HCT116 (cell line): ENCODE results near the gene INTS1. TPM values are rescaled to one million over a fixed set of nuclear protein-coding genes. Genes with fewer than 3 reads are reported as not detected.

Source experiments
- ATAC-seq: fragments of 200-7000 bp; cut with Tn5 transposase; 2 replicates; pipeline ENCODE4 v1.9.1; 2020; ENCODE audit warnings: mild to moderate bottlenecking, moderate library complexity
- BruUV-seq: library from RNA; stranded (reverse); fragments of 400-500 nt; replicated peaks from 2 replicates; lab custom pipeline; 2021; lab: Mats Ljungman, UMichigan
- CTCF ChIA-PET: fragments of 300-600 bp; sonication (Branson Sonifier 250); formaldehyde crosslinking; loops from one replicate; lab custom pipeline; 2021; ENCODE audit warnings: antibody characterized with exemption; lab: Charles Lee
- POLR2A ChIA-PET: fragments of 300-600, 350-600 bp; sonication (Branson Sonifier 250); formaldehyde crosslinking; loops from one replicate; lab custom pipeline; 2021; ENCODE audit warnings: antibody characterized with exemption; lab: Charles Lee
- RAD21 ChIA-PET, 2 experiments: fragments of 300-600 bp; sonication (Branson Sonifier 250); formaldehyde crosslinking; loops; one replicate each; lab custom pipeline; 2023; ENCODE audit warnings: low total read pairs in 2 of 2; ENCODE audit not compliant: uncharacterized antibody in 2 of 2, unreplicated experiment in 2 of 2, low non-redundant PET in 1 of 2; lab: Charles Lee
- DNase-seq: peaks from one replicate; pipeline ENCODE4 v3.0.0-alpha.2; 2010; ENCODE audit warnings: low read depth, low spot score
- H2AFZ ChIP-seq: fragments of 200-600 bp; shearing (Covaris generic), sonication (generic); 2 replicates; pipeline ENCODE4 v1.6.1; 2017; ENCODE audit warnings: low read depth, mixed run types, mixed read lengths, antibody characterized with exemption, low read length; ENCODE audit not compliant: poor library complexity, severe bottlenecking
- H3K27ac ChIP-seq: 2 replicates; pipeline ENCODE4 v1.5.1; 2012; ENCODE audit warnings: low read depth, low read length
- H3K27me3 ChIP-seq: fragments of 200-600 bp; sonication (generic); 2 replicates; pipeline ENCODE4 v1.6.1; 2016; ENCODE audit warnings: mixed run types, low read length, mixed read lengths; ENCODE audit not compliant: insufficient read depth
- H3K36me3 ChIP-seq, 2 experiments: fragments of 200-500 bp in 1 of 2; fragments of 200-600 bp in 1 of 2; sonication (Bioruptor generic) in 1 of 2; sonication (generic) in 1 of 2; 2 replicates each; pipeline versions ENCODE4 v1.5.1 to v1.6.1; 2014 to 2016; ENCODE audit warnings: low read length in 2 of 2, inconsistent platforms in 1 of 2, mixed read lengths in 1 of 2, mixed run types in 1 of 2; ENCODE audit not compliant: insufficient read depth in 2 of 2, control insufficient read depth in 1 of 2
- H3K4me1 ChIP-seq, 2 experiments: fragments of 200-600 bp in 1 of 2; sonication (generic) in 1 of 2; 2 replicates each; pipeline versions ENCODE4 v1.5.1 to v1.6.1; 2012 to 2017; ENCODE audit warnings: low read length in 2 of 2, inconsistent platforms in 1 of 2, mild to moderate bottlenecking in 1 of 2, mixed read lengths in 1 of 2, mixed run types in 1 of 2, moderate library complexity in 1 of 2; ENCODE audit not compliant: insufficient read depth in 2 of 2, control insufficient read depth in 1 of 2
- H3K4me2 ChIP-seq: fragments of 200-600 bp; sonication (generic); 2 replicates; pipeline ENCODE4 v1.6.1; 2017; ENCODE audit warnings: mixed run types, low read length, mixed read lengths
- H3K4me3 ChIP-seq, 2 experiments: fragments of 200-600 bp in 1 of 2; sonication (generic) in 1 of 2; replicated peaks in 1 of 2; 2 replicates each; pipeline ENCODE4 v1.5.1; 2011 to 2016; ENCODE audit warnings: low read length in 2 of 2, control low read depth in 1 of 2, low read depth in 1 of 2, mild to moderate bottlenecking in 1 of 2, mixed read lengths in 1 of 2, mixed run types in 1 of 2
- H3K79me2 ChIP-seq: fragments of 200-600 bp; sonication (generic); 2 replicates; pipeline ENCODE4 v1.6.1; 2017; ENCODE audit warnings: mild to moderate bottlenecking, mixed run types, low read length, moderate library complexity, mixed read lengths; ENCODE audit not compliant: insufficient read depth
- H3K9ac ChIP-seq: fragments of 200-600 bp; sonication (generic); 2 replicates; pipeline ENCODE4 v1.6.1; 2016; ENCODE audit warnings: low read length, mixed read lengths
- H3K9me2 ChIP-seq: fragments of 200-600 bp; sonication (generic), shearing (Covaris generic); 2 replicates; pipeline ENCODE4 v1.6.1; 2017; ENCODE audit warnings: mixed run types, mild to moderate bottlenecking, moderate library complexity; ENCODE audit not compliant: insufficient read depth
- H3K9me3 ChIP-seq, 2 experiments: fragments of 200-500 bp in 1 of 2; fragments of 200-600 bp in 1 of 2; sonication (Bioruptor generic) in 1 of 2; sonication (generic) in 1 of 2; 2 replicates each; pipeline ENCODE4 v1.6.1; 2014 to 2017; ENCODE audit warnings: low read length in 2 of 2, mixed read lengths in 2 of 2, inconsistent platforms in 1 of 2, low read depth in 1 of 2, mild to moderate bottlenecking in 1 of 2, mixed run types in 1 of 2, moderate library complexity in 1 of 2; ENCODE audit not compliant: control insufficient read depth in 1 of 2, insufficient read depth in 1 of 2
- H4K20me1 ChIP-seq: fragments of 200-600 bp; sonication (generic), shearing (Covaris generic); 2 replicates; pipeline ENCODE4 v1.6.1; 2017; ENCODE audit warnings: mixed run types, mild to moderate bottlenecking, moderate library complexity; ENCODE audit not compliant: insufficient read depth
- CBX3 ChIP-seq: IDR thresholded peaks from 2 replicates; pipeline ENCODE4 v1.6.1; 2012; ENCODE audit warnings: low read depth
- EGR1 ChIP-seq: IDR thresholded peaks from 2 replicates; pipeline ENCODE4 v1.6.1; 2012; ENCODE audit warnings: low read depth
- ELF1 ChIP-seq: IDR thresholded peaks from 2 replicates; pipeline ENCODE4 v1.6.1; 2012; ENCODE audit warnings: low read depth, borderline replicate concordance
- EZH2phosphoT487 ChIP-seq: fragments of 200-600 bp; IDR thresholded peaks from 2 replicates; pipeline ENCODE4 v1.6.1; 2018; ENCODE audit warnings: antibody characterized with exemption, borderline replicate concordance
- JUND ChIP-seq: IDR thresholded peaks from 2 replicates; pipeline ENCODE4 v1.6.1; 2012
- POLR2A ChIP-seq: IDR thresholded peaks from 2 replicates; pipeline ENCODE4 v1.7.0; 2011; ENCODE audit warnings: borderline replicate concordance; ENCODE audit not compliant: insufficient read depth, insufficient read length; ENCODE audit errors: extremely low read depth
- POLR2AphosphoS5 ChIP-seq: IDR thresholded peaks from 2 replicates; pipeline ENCODE4 v1.6.1; 2011; ENCODE audit warnings: mild to moderate bottlenecking, low read depth, low read length, moderate library complexity
- SIN3A ChIP-seq: IDR thresholded peaks from 2 replicates; pipeline ENCODE4 v1.6.1; 2012; ENCODE audit warnings: low read depth
- SP1 ChIP-seq: IDR thresholded peaks from 2 replicates; pipeline ENCODE4 v1.6.1; 2012; ENCODE audit warnings: low read depth
- ZNF274 ChIP-seq: fragments of 200-500 bp; sonication (Bioruptor generic); IDR thresholded peaks from 2 replicates; pipeline ENCODE4 v1.6.1; 2014; ENCODE audit warnings: mild to moderate bottlenecking, low read depth, low read length, inconsistent platforms
- intact Hi-C: fragments of 100-400 bp; cut with micrococcal nuclease; formaldehyde crosslinking; loops from 2 replicates; pipeline ENCODE4 v1.10.0; 2022
- total RNA-seq: library from RNA; stranded (reverse); gene quantifications from one replicate; pipeline ENCODE4 v1.2.1, GENCODE V29; 2021; ENCODE audit not compliant: unreplicated experiment

The INTS1 gene
- total RNA-seq, 1 experiment from 2014 or later: 167 TPM

- DNase-seq: no peak
- Histone ChIP-seq H3K27me3 (no peaks in the 10 kb centered on the region), H3K4me2 (no peak overlapping the region), H3K9ac (no peak overlapping the region), H3K9me3 (no peaks in the 10 kb centered on the region), H3K9me2 (no peaks in the 10 kb centered on the region), H4K20me1 (no peaks in the 10 kb centered on the region), H3K79me2 (no peaks in the 10 kb centered on the region), H3K4me1 (peaks cover 0 to 3% of the 10 kb centered on the region in 2 experiments; a peak in 2 of 4 replicates), H3K4me3 (no peak overlapping the region), H3K27ac (no peak overlapping the region), H3K36me3 (peaks cover 0 to 10% of the 10 kb centered on the region in 2 experiments; a peak in 2 of 4 replicates), H2AFZ (no peak overlapping the region)
- RAD21 ChIA-PET: no interaction called here
- no peak for ATAC-seq
- intact Hi-C loops: no loop called here
- CTCF ChIA-PET: no interaction called here
- TF ChIP-seq SP1 (no peak), POLR2A (no peak), EZH2phosphoT487 (no peak), ZNF274 (no peak), JUND (no peak), EGR1 (no peak), POLR2AphosphoS5 (no peak), CBX3 (no peak)
- BruUV-seq: no TSS peak
- POLR2A ChIA-PET: no interaction called here
Measured at GRCh38 chr7:1442355-1443124, 61.6 kb downstream of the INTS1 start.

- H4K20me1 ChIP-seq: no peaks in the 10 kb centered on the region
- no peaks in the 10 kb centered on the region for H3K9me2 ChIP-seq
- no peaks in the 10 kb centered on the region for H3K79me2 ChIP-seq
- no peak overlapping the region for H3K4me3 ChIP-seq
- DNase-seq (no peak), ATAC-seq (no peak)
- ChIA-PET RAD21 (no interaction called here), POLR2A (no interaction called here), CTCF (interaction anchor here (1.2 kb wide), 1 partner anchor 9 kb away, joined by 4 read pairs; no protein-coding TSS in a partner anchor)
- peaks cover 0 to 10% of the 10 kb centered on the region in 2 experiments; a peak in 2 of 4 replicates for H3K36me3 ChIP-seq
- peaks cover 0 to 3% of the 10 kb centered on the region in 2 experiments; a peak in 2 of 4 replicates for H3K4me1 ChIP-seq
- intact Hi-C loops: no loop called here
- no peaks in the 10 kb centered on the region for H3K9me3 ChIP-seq
- no peak overlapping the region for H3K4me2 ChIP-seq
- no peak overlapping the region for H3K9ac ChIP-seq
- no peak overlapping the region for H3K27ac ChIP-seq
- H2AFZ ChIP-seq: no peak overlapping the region
- no peak for TF ChIP-seq POLR2A
- no peak for TF ChIP-seq ZNF274
- TF ChIP-seq ELF1: no peak
- no peak for TF ChIP-seq SIN3A
- no peaks in the 10 kb centered on the region for H3K27me3 ChIP-seq
- BruUV-seq: no TSS peak
Measured at GRCh38 chr7:1441615-1442354, 62.4 kb downstream of the INTS1 start.
